Measurements from ENCODE around the gene NAT8L. TPM values are rescaled to one million over a fixed set of nuclear protein-coding genes. Genes with fewer than 3 reads are reported as not detected.

The NAT8L gene
- total RNA-seq, 1 experiment from 2014 or later = 16.6 TPM

DNA sequence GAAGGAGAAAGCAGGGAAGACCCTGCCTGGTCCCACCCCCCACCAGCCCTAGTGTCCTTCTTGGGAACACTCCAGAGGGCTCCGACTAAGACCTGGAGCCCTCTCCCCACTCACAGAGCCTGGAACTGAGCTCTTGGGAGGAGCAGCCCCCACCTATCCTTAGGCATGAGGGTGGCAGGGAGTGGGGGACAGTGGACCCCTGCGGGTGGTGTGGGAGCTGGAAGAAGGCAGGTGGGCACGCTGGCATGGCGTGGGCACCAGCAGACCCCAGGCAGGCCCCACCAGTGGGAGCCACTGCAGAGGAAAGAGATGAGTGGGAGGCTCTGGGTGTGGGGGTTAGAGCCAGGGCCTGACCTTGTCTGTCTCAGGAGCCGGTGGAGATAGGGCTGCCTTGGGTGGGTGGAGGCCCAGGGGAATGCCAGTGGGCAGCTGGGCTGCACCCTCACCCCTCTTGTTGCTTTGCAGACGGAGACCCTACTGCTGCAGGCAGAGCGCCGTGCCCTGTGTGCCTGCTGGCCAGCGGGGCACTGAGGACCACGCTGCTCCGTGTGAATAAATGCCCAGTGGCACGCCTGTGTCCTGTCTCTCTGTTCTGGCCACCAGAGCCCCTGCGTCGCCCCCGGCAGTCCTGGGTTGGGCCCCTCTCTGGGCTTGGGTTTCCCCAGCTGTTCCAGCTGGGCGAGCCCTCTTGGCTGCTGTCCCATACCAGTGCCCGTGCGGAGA lies 15.6 kb upstream of the NAT8L start:
- CTCF ChIA-PET = no interaction called here
- DNase-seq (ENCODE audit: low read depth, low spot score) = no peak
- no peaks in the 10 kb centered on the region for H3K36me3 ChIP-seq (ENCODE audit: control insufficient read depth, insufficient read depth, low read length)
- H3K4me1 ChIP-seq (ENCODE audit: control insufficient read depth, insufficient read depth, low read length) = no peaks in the 10 kb centered on the region; the same call in 1 of the 2 replicates
- in situ Hi-C loops (cut with HindIII; ENCODE audit: low pct_unique_long_range_greater_than_20kb, low sequenced_read_pairs) (no loop called here), intact Hi-C loops (cut with micrococcal nuclease; ENCODE audit: unreplicated experiment) (no loop called here)
- POLR2A ChIA-PET = no interaction called here
- TF ChIP-seq, protein P1, sequence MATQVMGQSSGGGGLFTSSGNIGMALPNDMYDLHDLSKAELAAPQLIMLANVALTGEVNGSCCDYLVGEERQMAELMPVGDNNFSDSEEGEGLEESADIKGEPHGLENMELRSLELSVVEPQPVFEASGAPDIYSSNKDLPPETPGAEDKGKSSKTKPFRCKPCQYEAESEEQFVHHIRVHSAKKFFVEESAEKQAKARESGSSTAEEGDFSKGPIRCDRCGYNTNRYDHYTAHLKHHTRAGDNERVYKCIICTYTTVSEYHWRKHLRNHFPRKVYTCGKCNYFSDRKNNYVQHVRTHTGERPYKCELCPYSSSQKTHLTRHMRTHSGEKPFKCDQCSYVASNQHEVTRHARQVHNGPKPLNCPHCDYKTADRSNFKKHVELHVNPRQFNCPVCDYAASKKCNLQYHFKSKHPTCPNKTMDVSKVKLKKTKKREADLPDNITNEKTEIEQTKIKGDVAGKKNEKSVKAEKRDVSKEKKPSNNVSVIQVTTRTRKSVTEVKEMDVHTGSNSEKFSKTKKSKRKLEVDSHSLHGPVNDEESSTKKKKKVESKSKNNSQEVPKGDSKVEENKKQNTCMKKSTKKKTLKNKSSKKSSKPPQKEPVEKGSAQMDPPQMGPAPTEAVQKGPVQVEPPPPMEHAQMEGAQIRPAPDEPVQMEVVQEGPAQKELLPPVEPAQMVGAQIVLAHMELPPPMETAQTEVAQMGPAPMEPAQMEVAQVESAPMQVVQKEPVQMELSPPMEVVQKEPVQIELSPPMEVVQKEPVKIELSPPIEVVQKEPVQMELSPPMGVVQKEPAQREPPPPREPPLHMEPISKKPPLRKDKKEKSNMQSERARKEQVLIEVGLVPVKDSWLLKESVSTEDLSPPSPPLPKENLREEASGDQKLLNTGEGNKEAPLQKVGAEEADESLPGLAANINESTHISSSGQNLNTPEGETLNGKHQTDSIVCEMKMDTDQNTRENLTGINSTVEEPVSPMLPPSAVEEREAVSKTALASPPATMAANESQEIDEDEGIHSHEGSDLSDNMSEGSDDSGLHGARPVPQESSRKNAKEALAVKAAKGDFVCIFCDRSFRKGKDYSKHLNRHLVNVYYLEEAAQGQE (IDR thresholded peaks at IDR 0.05; ENCODE audit: insufficient read depth in 1 of 2, low read depth in 2 of 2, low read length in 1 of 2) = no peak
- no peak for TF ChIP-seq TCF7L2 (IDR thresholded peaks at IDR 0.05; ENCODE audit: low read depth, low read length)
- no peak for TF ChIP-seq SIN3A (IDR thresholded peaks at IDR 0.05; ENCODE audit: borderline replicate concordance, insufficient read depth, low read depth, low read length)
- TF ChIP-seq, protein P2, sequence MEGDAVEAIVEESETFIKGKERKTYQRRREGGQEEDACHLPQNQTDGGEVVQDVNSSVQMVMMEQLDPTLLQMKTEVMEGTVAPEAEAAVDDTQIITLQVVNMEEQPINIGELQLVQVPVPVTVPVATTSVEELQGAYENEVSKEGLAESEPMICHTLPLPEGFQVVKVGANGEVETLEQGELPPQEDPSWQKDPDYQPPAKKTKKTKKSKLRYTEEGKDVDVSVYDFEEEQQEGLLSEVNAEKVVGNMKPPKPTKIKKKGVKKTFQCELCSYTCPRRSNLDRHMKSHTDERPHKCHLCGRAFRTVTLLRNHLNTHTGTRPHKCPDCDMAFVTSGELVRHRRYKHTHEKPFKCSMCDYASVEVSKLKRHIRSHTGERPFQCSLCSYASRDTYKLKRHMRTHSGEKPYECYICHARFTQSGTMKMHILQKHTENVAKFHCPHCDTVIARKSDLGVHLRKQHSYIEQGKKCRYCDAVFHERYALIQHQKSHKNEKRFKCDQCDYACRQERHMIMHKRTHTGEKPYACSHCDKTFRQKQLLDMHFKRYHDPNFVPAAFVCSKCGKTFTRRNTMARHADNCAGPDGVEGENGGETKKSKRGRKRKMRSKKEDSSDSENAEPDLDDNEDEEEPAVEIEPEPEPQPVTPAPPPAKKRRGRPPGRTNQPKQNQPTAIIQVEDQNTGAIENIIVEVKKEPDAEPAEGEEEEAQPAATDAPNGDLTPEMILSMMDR (IDR thresholded peaks at IDR 0.05) = no peak
- no peak for TF ChIP-seq POLR2AphosphoS5 (IDR thresholded peaks at IDR 0.05; ENCODE audit: low read depth, low read length)
- no peaks in the 10 kb centered on the region for H3K27me3 ChIP-seq (ENCODE audit: control insufficient read depth, insufficient read depth, low read length)
- no peaks in the 10 kb centered on the region for H3K9me3 ChIP-seq (ENCODE audit: control insufficient read depth, insufficient read depth, low read depth, low read length)
- no TSS peak for BruUV-seq (replicated peaks)
- no peak overlapping the region for H3K27ac ChIP-seq (ENCODE audit: low read length)
- no peak overlapping the region for H3K4me3 ChIP-seq (ENCODE audit: low read depth in 2 of 2, low read length in 2 of 2)
- no peak for ATAC-seq

DNA sequence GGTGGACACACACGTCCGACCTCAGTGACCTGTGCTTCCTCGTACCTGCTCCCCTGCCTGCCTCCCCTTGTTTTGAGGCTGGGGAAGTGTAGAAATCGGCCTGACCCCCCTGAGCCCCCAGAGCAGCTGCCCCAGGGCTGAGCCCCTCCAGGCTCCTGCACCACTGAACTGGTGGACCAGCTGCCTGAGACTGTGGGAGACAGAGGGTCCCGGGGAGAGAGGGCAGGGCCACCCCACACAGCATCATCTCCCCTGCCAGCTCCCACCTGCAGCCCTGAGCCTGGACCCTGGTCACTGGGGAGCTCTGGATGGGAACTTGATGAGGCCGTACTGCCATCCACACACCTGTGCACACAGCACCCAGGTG lies 15.0 kb upstream of the NAT8L start:
- ChIA-PET POLR2A (no interaction called here), CTCF (no interaction called here)
- H3K27ac ChIP-seq (ENCODE audit: low read length) = no peak overlapping the region
- no peak overlapping the region for H3K4me3 ChIP-seq (ENCODE audit: low read depth in 2 of 2, low read length in 2 of 2)
- intact Hi-C loops (cut with micrococcal nuclease; ENCODE audit: unreplicated experiment) = no loop called here
- no TSS peak for BruUV-seq (replicated peaks)
- H3K27me3 ChIP-seq (ENCODE audit: control insufficient read depth, insufficient read depth, low read length) = no peaks in the 10 kb centered on the region
- H3K9me3 ChIP-seq (ENCODE audit: control insufficient read depth, insufficient read depth, low read depth, low read length) = no peaks in the 10 kb centered on the region
- in situ Hi-C loops (cut with HindIII; ENCODE audit: low pct_unique_long_range_greater_than_20kb, low sequenced_read_pairs) = no loop called here
- ATAC-seq (no peak), DNase-seq (ENCODE audit: low read depth, low spot score) (no peak)
- TF ChIP-seq, protein P2 (IDR thresholded peaks at IDR 0.05) = no peak
- no peak for TF ChIP-seq SIN3A (IDR thresholded peaks at IDR 0.05; ENCODE audit: borderline replicate concordance, insufficient read depth, low read depth, low read length)
- TF ChIP-seq, protein P1 (IDR thresholded peaks at IDR 0.05; ENCODE audit: insufficient read depth in 1 of 2, low read depth in 2 of 2, low read length in 1 of 2) = no peak
- H3K36me3 ChIP-seq (ENCODE audit: control insufficient read depth, insufficient read depth, low read length) = no peaks in the 10 kb centered on the region
- no peaks in the 10 kb centered on the region; the same call in 1 of the 2 replicates for H3K4me1 ChIP-seq (ENCODE audit: control insufficient read depth, insufficient read depth, low read length)

Data from Panc1 (cell line).